HepG2 (cell line): ENCODE data around the gene VWA1. TPM values are rescaled to one million over a fixed set of nuclear protein-coding genes. Genes with fewer than 3 reads are reported as not detected.
A peak's percentile ranks its signal among the peaks of the same experiment; 100 is the strongest.

Experiments used
- ADNP ChIP-seq: sonication (generic); formaldehyde crosslinking; IDR thresholded peaks from 2 replicates; pipeline ENCODE4 v1.4.0; 2020; ENCODE audit warnings: missing genetic modification reagents
- ATRX ChIP-seq: sonication (generic); formaldehyde crosslinking; IDR thresholded peaks from 2 replicates; pipeline ENCODE4 v1.4.0; 2020; ENCODE audit warnings: missing genetic modification reagents, borderline replicate concordance
- HCFC1 ChIP-seq: fragments of 150-350 bp; IDR thresholded peaks from 2 replicates; pipeline ENCODE4 v1.6.1; 2014; ENCODE audit warnings: low read depth, low read length
- RBM22 ChIP-seq: fragments of 200-400 bp; formaldehyde crosslinking; optimal IDR thresholded peaks from 2 replicates; pipeline ENCODE3; 2017; ENCODE audit warnings: mild to moderate bottlenecking, low read length, moderate library complexity
- RXRB ChIP-seq: IDR thresholded peaks from 2 replicates; pipeline ENCODE4 v1.6.1; 2016; ENCODE audit warnings: borderline replicate concordance, missing genetic modification reagents, missing compliant biosample characterization
- SNAPC2 ChIP-seq: sonication (generic); formaldehyde crosslinking; IDR thresholded peaks from 2 replicates; pipeline ENCODE4 v1.8.1; 2022; ENCODE audit warnings: mild to moderate bottlenecking, missing genetic modification reagents
- ZFAT ChIP-seq: sonication (generic); formaldehyde crosslinking; conservative IDR thresholded peaks from 2 replicates; pipeline ENCODE4 v1.8.1; 2023; ENCODE audit warnings: missing genetic modification reagents, inconsistent platforms
- ZNF136 ChIP-seq: sonication (generic); formaldehyde crosslinking; IDR thresholded peaks from 2 replicates; pipeline ENCODE4 v1.8.1; 2022; ENCODE audit warnings: low read depth, mild to moderate bottlenecking, moderate library complexity, missing genetic modification reagents
- ZNF282 ChIP-seq: fragments of 450-650 bp; IDR thresholded peaks from 2 replicates; pipeline ENCODE4 v1.6.1; 2018; ENCODE audit not compliant: partially characterized antibody
- polyA plus RNA-seq, 8 experiments: library from polyadenylated mRNA; depleted of rRNA in 3 of 8; stranded (reverse) in 7 of 8; unstranded in 1 of 8; fragments of >200 nt; fragmentation: Illumina TruSeq in 4 of 8; extraction: Trizol in 4 of 8; gene quantifications; 2 replicates each; pipeline versions ENCODE4 v1.2.1 to v1.2.3, GENCODE V29; 2011 to 2016; ENCODE audit warnings: low read depth in 4 of 8, missing spikeins in 1 of 8, mixed read lengths in 1 of 8; ENCODE audit not compliant: insufficient read depth in 1 of 8
- total RNA-seq, 5 experiments: library from RNA; depleted of rRNA; stranded (reverse); fragments of >200 nt; fragmentation: Illumina TruSeq; extraction: Trizol; gene quantifications; 2 replicates each; pipeline ENCODE4 v1.2.3, GENCODE V29; 2016; ENCODE audit warnings: low read depth in 1 of 5
- TF ChIP-seq, protein P1 (sequence below): sonication (generic); formaldehyde crosslinking; IDR thresholded peaks from 2 replicates; pipeline ENCODE4 v1.4.0; 2020; ENCODE audit warnings: missing genetic modification reagents
- TF ChIP-seq, protein P2 (sequence below): sonication (generic); formaldehyde crosslinking; IDR thresholded peaks from 2 replicates; pipeline ENCODE4 v1.9.0; 2022; ENCODE audit warnings: low read depth, missing genetic modification reagents
- TF ChIP-seq, protein P3 (sequence below): sonication (generic); formaldehyde crosslinking; IDR thresholded peaks from 2 replicates; pipeline ENCODE4 v1.4.0; 2020; ENCODE audit warnings: missing genetic modification reagents, borderline replicate concordance
- TF ChIP-seq, protein P4 (sequence below): sonication (generic); formaldehyde crosslinking; IDR thresholded peaks from 2 replicates; pipeline ENCODE4 v1.4.0; 2020; ENCODE audit warnings: mild to moderate bottlenecking, missing genetic modification reagents, borderline replicate concordance
- TF ChIP-seq, protein P5 (sequence below), 2 experiments: IDR thresholded peaks; 2 replicates each; pipeline ENCODE4 v1.6.1; 2011 to 2012; ENCODE audit warnings: low read length in 2 of 2, borderline replicate concordance in 1 of 2, low read depth in 1 of 2, mild to moderate bottlenecking in 1 of 2, moderate library complexity in 1 of 2

VWA1 gene
- total and polyA plus RNA-seq, 2 of the 13 experiments (the other 11 are each of a cell fraction or from before 2014, with no cell fraction given), result 40.9 to 57.5 TPM

DNA sequence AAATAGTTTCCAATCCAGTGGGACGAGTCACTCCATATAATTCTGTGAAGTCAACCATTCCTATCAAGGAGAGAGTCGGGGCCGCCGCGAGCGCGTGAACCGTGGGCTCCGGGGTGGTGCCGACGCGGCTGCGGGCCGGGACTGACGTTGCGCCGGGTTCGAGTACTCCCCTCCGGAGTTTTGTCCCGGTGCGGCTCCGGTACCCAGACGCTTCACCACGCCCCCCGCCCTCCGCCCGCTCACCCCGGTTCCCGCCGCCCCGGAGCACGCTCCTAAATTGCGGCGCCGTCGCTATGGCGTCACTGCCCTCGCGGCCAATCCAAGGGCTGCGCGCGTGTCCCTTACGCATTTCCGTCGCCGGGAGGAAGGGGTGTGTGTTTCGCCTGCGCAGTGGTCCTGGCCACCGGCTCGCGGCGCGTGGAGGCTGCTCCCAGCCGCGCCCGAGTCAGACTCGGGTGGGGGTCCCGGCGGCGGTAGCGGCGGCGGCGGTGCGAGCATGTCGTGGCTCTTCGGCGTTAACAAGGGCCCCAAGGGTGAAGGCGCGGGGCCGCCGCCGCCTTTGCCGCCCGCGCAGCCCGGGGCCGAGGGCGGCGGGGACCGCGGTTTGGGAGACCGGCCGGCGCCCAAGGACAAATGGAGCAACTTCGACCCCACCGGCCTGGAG is 36.0 kb downstream of the VWA1 start, which contains the start of gene ATAD3B (continued):
- TF ChIP-seq, protein P1, sequence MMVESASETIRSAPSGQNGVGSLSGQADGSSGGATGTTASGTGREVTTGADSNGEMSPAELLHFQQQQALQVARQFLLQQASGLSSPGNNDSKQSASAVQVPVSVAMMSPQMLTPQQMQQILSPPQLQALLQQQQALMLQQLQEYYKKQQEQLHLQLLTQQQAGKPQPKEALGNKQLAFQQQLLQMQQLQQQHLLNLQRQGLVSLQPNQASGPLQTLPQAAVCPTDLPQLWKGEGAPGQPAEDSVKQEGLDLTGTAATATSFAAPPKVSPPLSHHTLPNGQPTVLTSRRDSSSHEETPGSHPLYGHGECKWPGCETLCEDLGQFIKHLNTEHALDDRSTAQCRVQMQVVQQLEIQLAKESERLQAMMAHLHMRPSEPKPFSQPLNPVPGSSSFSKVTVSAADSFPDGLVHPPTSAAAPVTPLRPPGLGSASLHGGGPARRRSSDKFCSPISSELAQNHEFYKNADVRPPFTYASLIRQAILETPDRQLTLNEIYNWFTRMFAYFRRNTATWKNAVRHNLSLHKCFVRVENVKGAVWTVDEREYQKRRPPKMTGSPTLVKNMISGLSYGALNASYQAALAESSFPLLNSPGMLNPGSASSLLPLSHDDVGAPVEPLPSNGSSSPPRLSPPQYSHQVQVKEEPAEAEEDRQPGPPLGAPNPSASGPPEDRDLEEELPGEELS, result no peak
- TF ChIP-seq, protein P2, sequence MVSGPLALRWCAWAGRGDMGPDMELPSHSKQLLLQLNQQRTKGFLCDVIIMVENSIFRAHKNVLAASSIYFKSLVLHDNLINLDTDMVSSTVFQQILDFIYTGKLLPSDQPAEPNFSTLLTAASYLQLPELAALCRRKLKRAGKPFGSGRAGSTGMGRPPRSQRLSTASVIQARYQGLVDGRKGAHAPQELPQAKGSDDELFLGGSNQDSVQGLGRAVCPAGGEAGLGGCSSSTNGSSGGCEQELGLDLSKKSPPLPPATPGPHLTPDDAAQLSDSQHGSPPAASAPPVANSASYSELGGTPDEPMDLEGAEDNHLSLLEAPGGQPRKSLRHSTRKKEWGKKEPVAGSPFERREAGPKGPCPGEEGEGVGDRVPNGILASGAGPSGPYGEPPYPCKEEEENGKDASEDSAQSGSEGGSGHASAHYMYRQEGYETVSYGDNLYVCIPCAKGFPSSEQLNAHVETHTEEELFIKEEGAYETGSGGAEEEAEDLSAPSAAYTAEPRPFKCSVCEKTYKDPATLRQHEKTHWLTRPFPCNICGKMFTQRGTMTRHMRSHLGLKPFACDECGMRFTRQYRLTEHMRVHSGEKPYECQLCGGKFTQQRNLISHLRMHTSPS (CRISPR knock-in tag), result no peak
- no peak for TF ChIP-seq ZFAT (CRISPR knock-in tag)
- TF ChIP-seq ZNF136 (CRISPR knock-in tag), result no peak
- no peak for TF ChIP-seq ZNF282
- TF ChIP-seq, protein P3, sequence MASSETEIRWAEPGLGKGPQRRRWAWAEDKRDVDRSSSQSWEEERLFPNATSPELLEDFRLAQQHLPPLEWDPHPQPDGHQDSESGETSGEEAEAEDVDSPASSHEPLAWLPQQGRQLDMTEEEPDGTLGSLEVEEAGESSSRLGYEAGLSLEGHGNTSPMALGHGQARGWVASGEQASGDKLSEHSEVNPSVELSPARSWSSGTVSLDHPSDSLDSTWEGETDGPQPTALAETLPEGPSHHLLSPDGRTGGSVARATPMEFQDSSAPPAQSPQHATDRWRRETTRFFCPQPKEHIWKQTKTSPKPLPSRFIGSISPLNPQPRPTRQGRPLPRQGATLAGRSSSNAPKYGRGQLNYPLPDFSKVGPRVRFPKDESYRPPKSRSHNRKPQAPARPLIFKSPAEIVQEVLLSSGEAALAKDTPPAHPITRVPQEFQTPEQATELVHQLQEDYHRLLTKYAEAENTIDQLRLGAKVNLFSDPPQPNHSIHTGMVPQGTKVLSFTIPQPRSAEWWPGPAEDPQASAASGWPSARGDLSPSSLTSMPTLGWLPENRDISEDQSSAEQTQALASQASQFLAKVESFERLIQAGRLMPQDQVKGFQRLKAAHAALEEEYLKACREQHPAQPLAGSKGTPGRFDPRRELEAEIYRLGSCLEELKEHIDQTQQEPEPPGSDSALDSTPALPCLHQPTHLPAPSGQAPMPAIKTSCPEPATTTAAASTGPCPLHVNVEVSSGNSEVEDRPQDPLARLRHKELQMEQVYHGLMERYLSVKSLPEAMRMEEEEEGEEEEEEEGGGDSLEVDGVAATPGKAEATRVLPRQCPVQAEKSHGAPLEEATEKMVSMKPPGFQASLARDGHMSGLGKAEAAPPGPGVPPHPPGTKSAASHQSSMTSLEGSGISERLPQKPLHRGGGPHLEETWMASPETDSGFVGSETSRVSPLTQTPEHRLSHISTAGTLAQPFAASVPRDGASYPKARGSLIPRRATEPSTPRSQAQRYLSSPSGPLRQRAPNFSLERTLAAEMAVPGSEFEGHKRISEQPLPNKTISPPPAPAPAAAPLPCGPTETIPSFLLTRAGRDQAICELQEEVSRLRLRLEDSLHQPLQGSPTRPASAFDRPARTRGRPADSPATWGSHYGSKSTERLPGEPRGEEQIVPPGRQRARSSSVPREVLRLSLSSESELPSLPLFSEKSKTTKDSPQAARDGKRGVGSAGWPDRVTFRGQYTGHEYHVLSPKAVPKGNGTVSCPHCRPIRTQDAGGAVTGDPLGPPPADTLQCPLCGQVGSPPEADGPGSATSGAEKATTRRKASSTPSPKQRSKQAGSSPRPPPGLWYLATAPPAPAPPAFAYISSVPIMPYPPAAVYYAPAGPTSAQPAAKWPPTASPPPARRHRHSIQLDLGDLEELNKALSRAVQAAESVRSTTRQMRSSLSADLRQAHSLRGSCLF (CRISPR knock-in tag), result no peak
- TF ChIP-seq, protein P4, sequence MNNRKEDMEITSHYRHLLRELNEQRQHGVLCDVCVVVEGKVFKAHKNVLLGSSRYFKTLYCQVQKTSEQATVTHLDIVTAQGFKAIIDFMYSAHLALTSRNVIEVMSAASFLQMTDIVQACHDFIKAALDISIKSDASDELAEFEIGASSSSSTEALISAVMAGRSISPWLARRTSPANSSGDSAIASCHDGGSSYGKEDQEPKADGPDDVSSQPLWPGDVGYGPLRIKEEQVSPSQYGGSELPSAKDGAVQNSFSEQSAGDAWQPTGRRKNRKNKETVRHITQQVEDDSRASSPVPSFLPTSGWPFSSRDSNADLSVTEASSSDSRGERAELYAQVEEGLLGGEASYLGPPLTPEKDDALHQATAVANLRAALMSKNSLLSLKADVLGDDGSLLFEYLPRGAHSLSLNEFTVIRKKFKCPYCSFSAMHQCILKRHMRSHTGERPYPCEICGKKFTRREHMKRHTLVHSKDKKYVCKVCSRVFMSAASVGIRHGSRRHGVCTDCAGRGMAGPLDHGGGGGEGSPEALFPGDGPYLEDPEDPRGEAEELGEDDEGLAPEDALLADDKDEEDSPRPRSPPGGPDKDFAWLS, result no peak
- TF ChIP-seq ATRX (CRISPR knock-in tag), result no peak
- TF ChIP-seq RBM22, result no peak
- TF ChIP-seq RXRB (CRISPR knock-in tag), result 0 out of 2 replicates have a peak, but pooled peaks have one; percentile 41
- TF ChIP-seq SNAPC2 (CRISPR knock-in tag), result no peak
- TF ChIP-seq, protein P5, sequence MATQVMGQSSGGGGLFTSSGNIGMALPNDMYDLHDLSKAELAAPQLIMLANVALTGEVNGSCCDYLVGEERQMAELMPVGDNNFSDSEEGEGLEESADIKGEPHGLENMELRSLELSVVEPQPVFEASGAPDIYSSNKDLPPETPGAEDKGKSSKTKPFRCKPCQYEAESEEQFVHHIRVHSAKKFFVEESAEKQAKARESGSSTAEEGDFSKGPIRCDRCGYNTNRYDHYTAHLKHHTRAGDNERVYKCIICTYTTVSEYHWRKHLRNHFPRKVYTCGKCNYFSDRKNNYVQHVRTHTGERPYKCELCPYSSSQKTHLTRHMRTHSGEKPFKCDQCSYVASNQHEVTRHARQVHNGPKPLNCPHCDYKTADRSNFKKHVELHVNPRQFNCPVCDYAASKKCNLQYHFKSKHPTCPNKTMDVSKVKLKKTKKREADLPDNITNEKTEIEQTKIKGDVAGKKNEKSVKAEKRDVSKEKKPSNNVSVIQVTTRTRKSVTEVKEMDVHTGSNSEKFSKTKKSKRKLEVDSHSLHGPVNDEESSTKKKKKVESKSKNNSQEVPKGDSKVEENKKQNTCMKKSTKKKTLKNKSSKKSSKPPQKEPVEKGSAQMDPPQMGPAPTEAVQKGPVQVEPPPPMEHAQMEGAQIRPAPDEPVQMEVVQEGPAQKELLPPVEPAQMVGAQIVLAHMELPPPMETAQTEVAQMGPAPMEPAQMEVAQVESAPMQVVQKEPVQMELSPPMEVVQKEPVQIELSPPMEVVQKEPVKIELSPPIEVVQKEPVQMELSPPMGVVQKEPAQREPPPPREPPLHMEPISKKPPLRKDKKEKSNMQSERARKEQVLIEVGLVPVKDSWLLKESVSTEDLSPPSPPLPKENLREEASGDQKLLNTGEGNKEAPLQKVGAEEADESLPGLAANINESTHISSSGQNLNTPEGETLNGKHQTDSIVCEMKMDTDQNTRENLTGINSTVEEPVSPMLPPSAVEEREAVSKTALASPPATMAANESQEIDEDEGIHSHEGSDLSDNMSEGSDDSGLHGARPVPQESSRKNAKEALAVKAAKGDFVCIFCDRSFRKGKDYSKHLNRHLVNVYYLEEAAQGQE (IDR thresholded peaks at IDR 0.05; ENCODE audit: borderline replicate concordance in 1 of 2, low read depth in 1 of 2, low read length in 2 of 2), result no peak
- TF ChIP-seq HCFC1, result peak; percentile 57; the same call in 1 of the 2 replicates
- no peak for TF ChIP-seq ADNP
